COLO668 (cell line): ENCODE data around the gene PIGN.
"Not testable (repeated sequence)": the region's sequence is repeated elsewhere in the genome, so short reads cannot be mapped to it uniquely, and the experiment has no call there.

Experiments
- DNase-seq: peaks from one replicate; lab custom pipeline; 2025; ENCODE audit not compliant: unreplicated experiment; lab: John Stamatoyannopoulos, UW

Gene PIGN

GRCh38 chr18:62179213-62179612 lies 7.6 kb downstream of the PIGN start:
- peak; percentile 36 for DNase-seq

GRCh38 chr18:62177271-62177670 lies 9.6 kb downstream of the PIGN start:
- no peak for DNase-seq

- DNase-seq = no peak
These were observed 11.3 kb downstream of the PIGN start for GRCh38 chr18:62175521-62175920.

GRCh38 chr18:62172298-62172697 lies 14.6 kb downstream of the PIGN start:
- DNase-seq = no peak

GRCh38 chr18:62170857-62171256 lies 16.0 kb downstream of the PIGN start:
- DNase-seq = no peak

GRCh38 chr18:62166524-62166923 lies 20.3 kb downstream of the PIGN start:
- DNase-seq = not testable (repeated sequence)

GRCh38 chr18:62165583-62165982 lies 21.3 kb downstream of the PIGN start:
- DNase-seq = no peak

- DNase-seq = no peak
These were observed 21.9 kb downstream of the PIGN start for GRCh38 chr18:62164855-62165487.

- DNase-seq = no peak
These were observed 22.5 kb downstream of the PIGN start for GRCh38 chr18:62164310-62164709.

GRCh38 chr18:62157843-62158242 lies 29.0 kb downstream of the PIGN start:
- no peak for DNase-seq

- no peak for DNase-seq
These were observed 34.0 kb downstream of the PIGN start for GRCh38 chr18:62152844-62153243.

- DNase-seq = no peak
These were observed 35.6 kb downstream of the PIGN start for GRCh38 chr18:62151068-62151771.

GRCh38 chr18:62144338-62144737 lies 42.5 kb downstream of the PIGN start:
- no peak for DNase-seq

- DNase-seq = no peak
These were observed 46.6 kb downstream of the PIGN start for GRCh38 chr18:62140259-62140658.

- no peak for DNase-seq
These were observed 48.2 kb downstream of the PIGN start for GRCh38 chr18:62138461-62139235.

GRCh38 chr18:62131301-62131909 lies 55.5 kb downstream of the PIGN start:
- DNase-seq = peak; percentile 60

GRCh38 chr18:62128157-62128556 lies 58.7 kb downstream of the PIGN start:
- DNase-seq = no peak

GRCh38 chr18:62126737-62127136 lies 60.1 kb downstream of the PIGN start:
- DNase-seq = no peak

- DNase-seq = no peak
These were observed 61.2 kb downstream of the PIGN start for GRCh38 chr18:62125702-62126101.

- no peak for DNase-seq
These were observed 64.5 kb downstream of the PIGN start for GRCh38 chr18:62122330-62122729.

GRCh38 chr18:62119884-62120283 lies 67.0 kb downstream of the PIGN start:
- no peak for DNase-seq

GRCh38 chr18:62118328-62118727 lies 68.5 kb downstream of the PIGN start:
- no peak for DNase-seq
